ENCODE data around the gene EYS. TPM values are rescaled to one million over a fixed set of nuclear protein-coding genes. Genes with fewer than 3 reads are reported as not detected.

Gene EYS
- total and polyA plus RNA-seq, 9 of the 15 experiments (the other 6 are each of a cell fraction or from before 2014, with no cell fraction given), result 0.03 to 0.36 (median 0.10) TPM; not detected in 2

- TF ChIP-seq CHD7 (IDR thresholded peaks at IDR 0.05; ENCODE audit: low read depth, low read length) (no peak), FOSL1 (tag; conservative IDR thresholded peaks at IDR 0.05) (no peak), POLR2A (conservative IDR thresholded peaks at IDR 0.05) (no peak), THRAP3 (IDR thresholded peaks at IDR 0.05; ENCODE audit: borderline replicate concordance) (no peak), ZZZ3 (IDR thresholded peaks at IDR 0.05) (no peak)
These were observed 1623.8 kb downstream of the EYS start (continued) for GRCh38 chr6:64083261-64083660.
